GM12878 (cell line): ENCODE results near the gene MACROD2.

Source experiments
- CHD1 ChIP-seq: IDR thresholded peaks from 2 replicates; pipeline ENCODE4 v1.6.1; 2012; ENCODE audit warnings: low read depth, low read length, improper control_type of control experiment
- CTCF ChIP-seq, 3 experiments: IDR thresholded peaks in 2 of 3; conservative IDR thresholded peaks in 1 of 3; 2 replicates each; pipeline ENCODE4 v1.5.1; 2011; ENCODE audit warnings: low read depth in 3 of 3, low read length in 3 of 3, mild to moderate bottlenecking in 3 of 3, control low read depth in 2 of 3, moderate library complexity in 2 of 3, inconsistent platforms in 1 of 3, mixed read lengths in 1 of 3; ENCODE audit not compliant: control insufficient read depth in 2 of 3, insufficient read depth in 1 of 3; ENCODE audit errors: extremely low read depth in 1 of 3
- EZH2 ChIP-seq: IDR thresholded peaks from 2 replicates; pipeline ENCODE4 v1.6.1; 2012; ENCODE audit warnings: low read depth, mild to moderate bottlenecking, control low read depth, inconsistent platforms, low read length, borderline replicate concordance; ENCODE audit not compliant: control insufficient read depth
- FOS ChIP-seq: IDR thresholded peaks from 3 replicates; pipeline ENCODE4 v1.6.1; 2011; ENCODE audit warnings: borderline replicate concordance; ENCODE audit not compliant: insufficient read length; ENCODE audit errors: extremely low read depth
- JUNB ChIP-seq: IDR thresholded peaks from 2 replicates; pipeline ENCODE4 v1.6.1; 2016; ENCODE audit warnings: antibody characterized with exemption, mild to moderate bottlenecking
- KDM1A ChIP-seq: fragments of 200-600 bp; sonication (generic); IDR thresholded peaks from 2 replicates; pipeline ENCODE4 v1.6.1; 2016; ENCODE audit warnings: borderline replicate concordance
- MXI1 ChIP-seq: fragments of 150-350 bp; IDR thresholded peaks from 2 replicates; pipeline ENCODE4 v1.6.1; 2011; ENCODE audit warnings: low read depth, mild to moderate bottlenecking, inconsistent platforms, low read length, improper control_type of control experiment
- PRDM15 ChIP-seq: fragments of 450-650 bp; formaldehyde crosslinking; IDR thresholded peaks from 2 replicates; pipeline ENCODE4 v1.4.0; 2020; ENCODE audit warnings: mild to moderate bottlenecking, moderate library complexity
- RAD21 ChIP-seq: IDR thresholded peaks from 2 replicates; pipeline ENCODE4 v1.6.1; 2011; ENCODE audit warnings: mild to moderate bottlenecking, low read depth, low read length, moderate library complexity; ENCODE audit not compliant: insufficient read depth
- SUPT20H ChIP-seq: IDR thresholded peaks from 2 replicates; pipeline ENCODE4 v1.6.1; 2011; ENCODE audit warnings: low read depth, mild to moderate bottlenecking, low read length, moderate library complexity, borderline replicate concordance; ENCODE audit not compliant: control insufficient read depth
- USF1 ChIP-seq: IDR thresholded peaks from 2 replicates; pipeline ENCODE4 v1.6.1; 2011; ENCODE audit warnings: borderline replicate concordance, low read depth, mild to moderate bottlenecking, moderate library complexity, mixed read lengths, low read length; ENCODE audit not compliant: insufficient read depth; ENCODE audit errors: extremely low read length

- TF ChIP-seq CTCF (IDR thresholded peaks at IDR 0.05 in 2 of 3, conservative IDR thresholded peaks at IDR 0.05 in 1 of 3; ENCODE audit: control insufficient read depth in 2 of 3, extremely low read depth in 1 of 3, insufficient read depth in 1 of 3, low read depth in 3 of 3, low read length in 3 of 3) (no peak), USF1 (no peak), CHD1 (no peak), PRDM15 (CRISPR knock-in tag) (no peak), SUPT20H (no peak), RAD21 (no peak), EZH2 (no peak), KDM1A (no peak), FOS (no peak), MXI1 (no peak), JUNB (no peak)
Measured at GRCh38 chr20:15033891-15034290, 1038.6 kb downstream of the MACROD2 start.
